HG03432 (cell line): ENCODE data around the gene SPAG5.

Source experiments
- ATAC-seq: cut with Tn5 transposase; IDR thresholded peaks from one replicate; pipeline ENCODE4 v1.9.1; 2021; ENCODE audit warnings: mild to moderate bottlenecking, moderate library complexity; ENCODE audit not compliant: unreplicated experiment

The SPAG5 gene

GRCh38 chr17:28572259-28573039, 26.4 kb downstream of the SPAG5 start:
- ATAC-seq: no peak

GRCh38 chr17:28571361-28572122, 27.3 kb downstream of the SPAG5 start, which contains the start of gene PIGS:
TSS of gene PIGS (minus strand) at chr17:28571524. CDS start at chr17:28571496, 28 bp downstream.
- peak; percentile 81 for ATAC-seq

DNA sequence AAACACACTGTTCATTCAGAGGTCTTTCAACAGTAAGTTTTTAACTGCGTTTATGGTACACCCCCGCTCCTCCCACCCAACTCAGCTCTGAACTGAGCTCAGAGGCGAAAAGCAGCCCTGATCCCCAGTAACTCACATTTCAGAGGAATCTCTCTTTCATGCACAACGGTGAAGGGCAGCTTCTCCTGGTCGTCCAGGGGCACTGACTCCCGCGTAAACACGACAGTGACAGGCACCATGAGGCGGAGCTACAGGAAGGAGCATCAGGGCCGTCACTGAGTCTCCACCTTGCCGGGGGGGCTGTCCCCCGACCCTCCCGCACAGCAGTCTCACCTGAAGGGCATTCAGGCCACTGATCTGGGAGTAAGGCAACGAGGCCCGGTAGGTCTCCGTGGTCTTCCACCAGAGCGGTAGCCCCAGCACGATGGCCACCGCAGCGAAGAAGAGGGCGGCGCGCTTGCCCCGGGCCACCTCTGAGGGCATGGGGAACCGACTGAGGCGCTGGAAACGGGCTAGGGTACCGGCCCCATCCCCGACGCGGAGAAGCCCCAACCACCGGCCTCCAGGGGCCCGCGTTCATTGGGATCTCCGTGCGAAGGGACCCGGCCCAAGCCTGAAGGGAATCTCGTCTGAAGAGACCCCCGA, 28.0 kb downstream of the SPAG5 start:
- peak; percentile 31 for ATAC-seq

DNA sequence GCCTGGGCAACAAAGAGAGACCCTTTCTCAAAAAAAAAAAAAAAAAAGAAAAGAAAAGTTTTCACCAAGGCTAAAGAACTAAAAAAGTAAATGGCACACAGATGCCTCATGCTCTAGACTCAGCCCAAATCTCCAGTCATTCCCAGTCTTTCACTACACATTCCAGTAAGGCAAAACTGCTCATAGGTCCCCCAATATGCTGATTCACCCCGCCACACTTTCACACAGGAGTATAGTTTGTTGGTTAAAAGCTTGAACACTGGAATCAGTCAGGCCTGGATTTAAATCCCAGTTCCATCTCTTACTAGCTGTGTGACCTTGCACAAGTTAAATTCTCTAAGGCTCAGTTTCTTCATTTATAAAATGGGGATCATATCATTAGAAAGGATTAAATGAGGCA, 29.4 kb downstream of the SPAG5 start:
- ATAC-seq: no peak

GRCh38 chr17:28567604-28568003, 31.2 kb downstream of the SPAG5 start:
- ATAC-seq: no peak

GRCh38 chr17:28563475-28563874, 35.4 kb downstream of the SPAG5 start:
- ATAC-seq: no peak

- no peak for ATAC-seq
These were observed 43.8 kb downstream of the SPAG5 start for GRCh38 chr17:28555022-28555421.

- ATAC-seq: no peak
These were observed 44.3 kb downstream of the SPAG5 start for GRCh38 chr17:28554565-28554964.

DNA sequence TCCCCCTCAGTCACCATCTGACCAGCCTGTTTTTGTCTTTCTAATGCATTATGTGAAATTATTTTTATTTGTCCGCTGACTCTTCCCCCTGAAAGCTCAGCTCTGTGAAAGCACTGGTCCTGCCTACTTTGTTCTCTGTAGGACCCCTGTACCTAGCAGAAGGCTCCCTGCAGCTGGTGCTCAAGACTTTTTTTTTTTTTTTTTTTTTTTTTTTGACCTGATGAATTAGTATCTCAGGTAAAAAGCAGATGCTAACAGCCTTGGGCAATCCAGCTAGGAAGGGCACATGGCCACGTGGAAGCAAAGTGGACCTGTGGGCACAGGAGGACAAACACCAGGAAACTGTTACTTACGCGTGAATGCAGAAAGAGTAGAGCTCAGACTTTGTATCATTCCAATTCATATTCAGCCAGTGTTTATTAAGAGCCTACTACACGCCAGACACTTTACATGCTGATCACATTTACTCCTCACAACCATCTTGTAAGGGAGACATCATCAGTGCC, 45.8 kb downstream of the SPAG5 start:
- ATAC-seq: no peak

- ATAC-seq: peak; percentile 70
These were observed 46.4 kb downstream of the SPAG5 start, which contains the start of gene UNC119 for GRCh38 chr17:28552176-28552999. TSS of gene UNC119 (minus strand) at chr17:28552624. CDS start at chr17:28552557, 67 bp downstream.

- ATAC-seq: no peak
These were observed 47.2 kb downstream of the SPAG5 start for GRCh38 chr17:28551421-28552175.

- no peak for ATAC-seq
These were observed 48.0 kb downstream of the SPAG5 start for GRCh38 chr17:28550858-28551257.

GRCh38 chr17:28549236-28550132, 49.3 kb downstream of the SPAG5 start:
- peak; percentile 46 for ATAC-seq

DNA sequence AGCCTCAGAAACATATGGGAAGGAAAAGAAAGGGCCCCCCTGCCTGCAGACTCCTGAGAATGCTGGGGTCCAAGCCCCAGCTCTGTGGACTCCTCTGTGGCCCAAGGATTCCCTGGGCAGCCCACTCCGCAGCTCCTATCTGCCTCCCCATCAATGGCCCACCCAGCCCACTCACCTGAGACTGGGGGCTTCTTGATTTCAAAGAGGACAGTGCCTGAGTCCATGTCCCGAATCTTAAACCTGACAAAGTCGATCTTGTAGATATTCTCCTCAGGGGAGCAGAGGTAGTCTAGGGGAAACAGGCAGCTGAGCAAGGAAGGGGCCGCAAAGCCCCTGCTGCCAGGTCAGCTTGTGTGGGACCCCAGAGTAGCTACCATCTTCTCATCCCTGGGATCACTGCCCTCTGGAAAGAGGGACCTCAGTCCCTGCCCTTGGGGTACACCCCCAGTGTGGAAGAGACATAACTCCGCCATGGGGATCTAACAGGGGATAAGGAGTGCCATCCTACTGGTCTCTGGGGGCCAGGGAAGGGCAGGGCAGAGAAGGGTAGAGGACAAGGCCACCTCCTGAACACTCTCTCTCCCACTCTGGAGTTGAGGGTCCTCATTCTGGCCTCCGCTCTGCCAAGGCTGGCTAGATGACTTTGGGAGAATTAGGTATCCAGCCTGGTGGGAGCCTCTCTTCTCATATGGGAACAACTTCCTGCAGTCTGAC, 50.3 kb downstream of the SPAG5 start:
- no peak for ATAC-seq

- no peak for ATAC-seq
These were observed 51.0 kb downstream of the SPAG5 start for GRCh38 chr17:28547623-28548416.

GRCh38 chr17:28547096-28547622, 51.7 kb downstream of the SPAG5 start:
- no peak for ATAC-seq
